Subcutaneous adipose tissue (tissue), 4 donors: ENCODE data around the gene PCSK5. TPM values are rescaled to one million over a fixed set of nuclear protein-coding genes. Genes with fewer than 3 reads are reported as not detected.

Experiments used
- CTCF ChIP-seq: fragments of 450-650 bp; IDR thresholded peaks from one replicate; pipeline ENCODE4 v1.5.1; 2016; ENCODE audit warnings: low read depth, mild to moderate bottlenecking, control low read depth, antibody characterized with exemption, moderate library complexity
- total RNA-seq, 4 donors: library from RNA; depleted of rRNA; stranded (reverse); fragments of >200 nt; gene quantifications; one replicate each; pipeline ENCODE4 v1.1.0, GENCODE V29; 2016

Gene PCSK5
- total RNA-seq, 4 donors from 2014 or later: 18.4 to 36.4 (median 20.1) TPM

- TF ChIP-seq CTCF: no peak
Measured at GRCh38 chr9:76378367-76379073, 488.0 kb downstream of the PCSK5 start.

- TF ChIP-seq CTCF: no peak
Measured at GRCh38 chr9:76379494-76379893, 489.0 kb downstream of the PCSK5 start.

GRCh38 chr9:76390656-76391055, 500.2 kb downstream of the PCSK5 start:
- TF ChIP-seq CTCF: no peak

GRCh38 chr9:76394195-76394959, 503.9 kb downstream of the PCSK5 start, which contains the start of gene RFK:
TSS of gene RFK (minus strand) at chr9:76394426. CDS start at chr9:76394171, 255 bp downstream.
- TF ChIP-seq CTCF: no peak

GRCh38 chr9:76394960-76395252, 504.4 kb downstream of the PCSK5 start:
- no peak for TF ChIP-seq CTCF

- no peak for TF ChIP-seq CTCF
Measured at GRCh38 chr9:76395381-76395780, 504.9 kb downstream of the PCSK5 start.

- TF ChIP-seq CTCF: no peak
Measured at GRCh38 chr9:76396144-76396543, 505.7 kb downstream of the PCSK5 start.
